NCI-H2171 (cell line): Measurements from ENCODE around the gene RBMS1.
"Not testable (repeated sequence)": the region's sequence is repeated elsewhere in the genome, so short reads cannot be mapped to it uniquely, and the experiment has no call there.

Source experiments
- DNase-seq: peaks from one replicate; lab custom pipeline; 2025; lab: John Stamatoyannopoulos, UW

The RBMS1 gene

DNA sequence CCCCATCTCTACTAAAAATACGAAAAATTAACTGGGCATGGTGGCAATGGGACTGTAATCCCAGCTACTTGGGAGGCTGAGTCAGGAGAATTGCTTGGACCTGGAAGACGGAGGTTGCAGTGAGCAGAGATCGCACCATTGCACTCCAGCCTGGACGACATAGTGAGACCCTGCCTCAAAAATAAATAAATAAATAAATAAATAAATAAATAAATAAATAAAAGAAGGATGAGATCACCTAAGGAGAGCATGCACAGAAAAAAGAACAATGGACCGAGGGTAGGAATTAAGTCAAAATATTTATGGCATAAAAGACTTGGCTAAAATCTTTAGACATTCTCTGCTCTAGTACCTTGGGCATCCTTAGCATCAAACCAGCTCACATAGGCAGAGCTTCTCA, 8.9 kb upstream of the RBMS1 start:
- no peak for DNase-seq

DNA sequence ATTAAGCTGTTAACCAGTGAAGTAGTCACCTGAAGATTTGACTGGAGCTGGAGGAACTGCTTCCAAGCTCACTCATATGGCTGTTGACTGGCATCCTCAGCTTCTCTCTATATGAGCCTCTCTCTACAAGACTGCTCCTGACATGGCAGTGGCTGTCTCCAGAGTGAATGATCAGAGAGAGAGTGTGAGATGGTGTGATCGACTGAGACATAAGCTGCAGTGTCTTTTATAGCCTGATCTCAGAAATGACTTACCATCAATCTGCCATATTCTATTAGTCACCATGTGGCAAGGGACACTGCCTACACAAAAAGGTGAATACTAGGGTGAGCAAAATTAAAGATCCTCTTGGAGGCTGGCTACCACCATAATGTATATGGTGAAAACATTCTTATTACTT, 7.8 kb upstream of the RBMS1 start:
- no peak for DNase-seq

DNA sequence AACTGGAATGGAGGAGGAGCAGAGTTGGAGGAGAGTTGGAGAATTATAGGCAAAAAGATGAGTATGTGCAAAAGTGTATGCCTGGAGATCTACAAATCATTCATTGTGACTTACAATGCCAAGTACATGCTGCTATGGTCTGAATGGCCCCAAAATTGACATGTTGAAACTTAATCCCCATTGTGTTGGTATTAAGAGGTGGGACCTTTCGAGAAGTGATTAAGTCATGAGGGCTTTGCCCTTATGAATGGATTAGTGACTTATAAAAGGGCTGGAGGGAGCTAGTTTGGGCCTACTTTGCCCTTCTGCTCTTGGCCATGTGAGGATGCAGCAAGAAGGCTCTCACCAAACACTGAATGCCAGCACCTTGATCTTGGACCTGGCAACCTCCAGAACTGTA, 6.3 kb upstream of the RBMS1 start:
- no peak for DNase-seq

DNA sequence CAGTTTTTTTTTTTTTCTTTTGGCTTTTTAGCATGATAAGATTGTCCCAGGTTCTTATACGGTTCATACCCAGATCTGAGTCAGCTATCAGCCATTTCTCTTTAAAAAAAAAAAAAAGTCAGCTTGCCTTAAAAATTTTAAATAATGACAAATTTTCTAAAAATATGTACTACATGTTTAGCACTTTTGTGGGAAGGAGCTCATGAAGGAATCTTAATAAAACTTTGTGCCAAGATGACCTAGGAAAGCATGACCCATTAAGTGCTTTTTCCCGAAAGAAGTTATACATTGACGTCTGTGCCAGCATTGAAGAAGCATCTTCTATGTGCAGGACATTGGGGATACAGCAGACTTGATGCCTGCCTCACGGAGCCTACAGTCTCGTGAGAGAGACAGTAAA, 4.5 kb upstream of the RBMS1 start:
- DNase-seq: no peak

DNA sequence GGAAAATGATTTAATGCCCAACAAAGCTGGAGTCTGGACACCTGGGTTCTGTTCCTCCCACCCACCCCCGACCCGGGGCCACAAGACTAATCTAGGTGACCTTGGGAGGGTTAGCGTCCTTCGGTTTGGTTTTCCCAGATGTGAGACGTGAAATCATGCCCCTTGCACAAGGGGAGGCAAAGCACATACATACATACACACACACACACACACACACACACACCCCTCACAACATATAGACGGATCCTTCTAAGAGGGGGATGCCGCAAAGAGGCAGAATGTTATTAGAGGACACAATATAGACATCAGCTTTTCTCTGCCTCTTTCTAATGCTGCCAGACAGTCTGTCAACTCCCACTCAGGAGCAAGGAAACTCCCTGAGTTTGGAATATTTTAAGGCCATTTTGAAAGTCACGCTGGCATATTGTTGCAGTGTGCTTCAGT, 616 bp upstream of the RBMS1 start:
- no peak for DNase-seq

DNA sequence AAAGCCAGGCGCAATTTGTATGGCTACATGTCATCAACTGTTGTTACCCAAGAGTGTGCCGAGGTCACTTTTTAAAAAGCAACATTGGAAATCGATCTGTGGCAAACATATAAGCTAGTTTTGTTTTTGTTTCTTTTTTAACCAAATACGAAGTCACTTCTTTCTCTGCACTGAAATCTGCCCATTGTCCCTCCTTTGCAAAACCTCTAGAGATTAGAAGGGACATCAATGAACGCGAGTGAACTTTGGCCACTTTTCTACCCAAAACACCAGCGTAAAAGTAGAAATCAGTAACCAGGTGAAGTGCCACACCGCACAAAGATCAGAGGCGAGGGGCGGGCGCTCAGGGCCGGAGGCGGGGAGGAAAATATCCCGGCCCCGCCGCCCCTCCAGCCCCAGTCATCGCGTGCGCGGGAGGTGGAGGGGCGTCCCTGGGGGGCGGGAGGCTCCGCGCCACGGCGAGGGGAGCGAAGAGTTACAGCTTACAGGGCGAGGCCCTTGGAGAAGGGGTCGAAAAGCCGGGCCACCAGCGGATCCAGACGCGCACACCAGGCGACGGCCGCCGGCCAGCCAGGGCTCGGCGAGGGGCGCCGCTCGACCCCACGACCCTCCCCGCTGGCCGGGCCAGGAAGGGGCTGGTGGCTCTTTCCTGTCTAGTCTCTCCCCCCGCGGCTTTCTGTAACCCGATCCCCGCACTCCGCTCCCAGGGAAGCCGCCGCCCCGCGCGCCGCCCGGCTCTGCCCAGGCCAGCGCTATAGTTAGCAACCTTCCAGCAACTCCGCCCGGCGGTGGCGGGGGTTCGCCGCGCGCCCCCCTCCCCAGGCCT, 993 bp downstream of the RBMS1 start:
- DNase-seq: peak; percentile 47

DNA sequence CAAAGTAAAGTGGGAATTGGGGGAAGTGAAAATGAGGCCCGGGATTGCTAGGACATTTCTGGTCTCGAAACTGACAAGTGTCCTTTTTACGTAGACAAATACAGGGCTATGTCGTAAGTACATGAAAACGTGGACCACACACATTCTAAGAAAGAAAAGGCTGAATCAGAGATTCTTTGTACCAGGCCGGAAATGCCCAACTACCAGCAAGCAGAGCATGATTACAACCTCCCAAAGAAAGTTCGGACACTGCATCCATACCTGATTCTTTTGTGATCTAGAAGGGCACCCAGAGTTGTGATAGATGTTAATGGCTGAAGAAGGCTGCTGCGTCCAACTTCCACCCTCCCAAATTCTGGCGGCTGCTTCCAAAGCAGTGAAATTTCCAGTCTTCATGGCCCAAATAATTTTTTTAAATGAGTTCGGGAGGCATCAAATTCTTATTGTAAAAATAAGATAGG, 1.7 kb downstream of the RBMS1 start:
- no peak for DNase-seq

DNA sequence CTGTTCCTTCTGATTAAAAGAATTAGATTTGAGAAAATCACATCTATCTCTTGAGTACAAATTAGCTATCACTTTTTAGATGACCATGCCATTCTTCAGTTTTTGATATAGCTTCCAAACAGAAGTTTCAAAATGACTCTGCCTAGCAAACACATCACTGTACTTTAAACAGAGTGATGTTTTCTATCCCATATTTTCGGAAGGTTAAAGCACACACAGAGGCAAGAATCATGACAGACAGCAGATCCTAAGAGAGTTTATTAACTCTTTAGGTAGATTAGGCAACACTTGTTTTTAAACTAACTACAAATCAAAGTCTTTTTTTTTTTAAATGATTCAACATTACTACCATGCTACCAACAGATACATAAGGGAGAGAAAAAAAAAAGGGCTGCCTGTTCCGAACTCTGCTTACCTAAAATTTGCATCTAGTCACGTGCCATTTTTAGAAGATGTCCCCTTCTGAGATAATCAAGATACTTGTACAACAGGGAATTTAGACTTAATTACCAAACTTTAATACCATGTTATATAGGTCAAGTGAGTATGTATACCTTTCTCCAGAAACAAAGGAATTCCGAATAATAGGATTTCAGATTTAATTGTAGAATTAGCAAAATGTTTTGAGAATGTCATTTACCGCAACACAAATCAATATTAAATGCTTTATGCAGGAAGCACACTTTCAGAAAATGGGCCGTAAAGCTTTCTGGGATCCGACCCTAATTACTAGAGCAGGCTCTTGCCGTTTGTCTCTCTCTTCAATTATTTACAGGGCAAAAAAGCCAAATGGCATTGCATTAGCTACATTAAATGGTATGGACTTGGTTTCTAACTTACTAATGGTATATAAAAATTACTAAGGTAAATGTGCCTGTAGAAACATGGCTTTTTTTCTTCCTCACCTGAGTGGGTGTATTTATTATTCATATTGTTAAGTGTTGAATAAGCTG, 2.6 kb downstream of the RBMS1 start:
- no peak for DNase-seq

DNA sequence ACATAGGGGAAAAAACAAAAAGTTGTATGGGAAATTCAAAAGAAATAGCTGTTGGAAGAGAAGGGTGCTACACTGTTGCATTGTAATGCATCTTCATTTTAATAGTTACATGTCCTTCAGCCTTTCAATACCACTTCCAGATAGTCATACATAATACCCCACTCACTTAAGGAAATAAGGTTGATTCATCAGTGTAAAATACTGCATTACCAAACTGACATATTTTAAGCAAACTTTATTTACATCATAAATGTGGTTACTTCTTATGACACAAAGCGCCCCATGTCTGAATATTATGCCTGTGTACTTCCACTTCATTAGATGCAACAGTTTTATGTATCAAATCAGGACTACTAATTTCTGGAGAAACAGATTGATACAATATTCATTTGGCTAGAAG, 4.5 kb downstream of the RBMS1 start:
- DNase-seq: no peak

DNA sequence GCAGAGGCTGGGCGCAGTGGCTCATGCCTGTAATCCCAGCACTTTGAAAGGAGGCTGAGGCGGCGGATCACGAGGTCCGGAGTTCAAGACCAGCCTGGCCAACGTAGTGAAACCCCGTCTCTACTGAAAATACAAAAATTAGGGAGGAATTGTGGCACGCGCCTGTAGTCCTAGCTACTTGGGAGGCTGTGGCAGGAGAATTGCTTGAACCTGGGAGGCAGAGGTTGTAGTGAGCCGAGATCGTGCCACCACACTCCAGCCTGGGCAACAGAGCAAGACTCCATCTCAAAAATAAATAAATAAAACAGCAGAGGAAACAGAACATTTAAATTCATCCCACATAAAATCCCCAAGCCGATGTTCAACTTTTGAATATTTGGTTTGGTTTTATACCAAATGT, 5.3 kb downstream of the RBMS1 start:
- not testable (repeated sequence) for DNase-seq

DNA sequence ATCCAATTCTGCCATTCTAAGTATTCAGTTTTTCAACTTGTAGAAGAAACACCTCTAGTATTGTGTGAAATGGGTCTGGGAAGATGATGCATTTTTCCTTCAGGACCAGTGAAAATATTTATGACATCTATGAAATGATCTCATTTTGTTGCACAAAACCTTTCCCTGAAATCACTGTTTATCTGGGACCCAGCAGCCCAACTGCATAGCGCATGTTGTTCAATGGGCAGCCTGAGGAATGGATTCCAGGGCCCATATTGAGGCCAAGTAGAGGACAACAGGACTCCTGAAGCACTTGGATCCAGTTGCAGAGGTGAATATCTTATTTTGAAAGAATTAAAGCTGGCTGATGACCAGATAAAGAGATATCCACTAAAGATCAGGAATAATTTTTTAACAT, 7.3 kb downstream of the RBMS1 start:
- no peak for DNase-seq

DNA sequence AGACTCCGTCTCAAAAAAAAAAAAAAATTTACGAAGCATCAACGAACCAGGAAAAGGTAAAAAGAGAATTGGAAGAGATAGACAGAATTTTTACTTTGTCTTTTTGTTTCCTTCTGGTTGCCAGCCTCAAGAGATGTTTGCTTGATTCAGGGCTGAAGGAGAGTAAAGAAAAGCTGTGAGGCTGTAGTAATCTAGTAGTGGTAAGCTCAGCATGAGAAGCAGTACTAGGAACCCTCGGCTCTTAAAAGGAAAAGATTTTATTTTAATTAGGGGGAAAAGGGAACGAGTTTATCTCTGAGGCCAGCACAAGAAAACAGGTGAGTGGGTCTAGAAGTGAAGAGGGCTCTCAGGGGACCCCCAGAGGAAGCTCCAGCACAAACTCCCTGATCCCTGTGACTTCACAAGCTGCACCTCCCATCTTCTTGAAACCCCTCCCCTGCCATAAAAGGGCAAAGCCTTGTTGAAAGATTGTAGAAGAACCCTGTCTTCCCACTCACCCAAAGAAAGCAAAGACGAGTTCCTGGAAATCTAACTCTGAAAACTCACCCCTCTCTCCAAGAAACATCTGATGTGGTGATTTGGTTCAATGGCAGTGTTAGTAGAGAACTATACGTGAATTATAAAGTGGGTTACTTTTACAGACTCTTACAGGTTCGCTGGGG, 8.6 kb downstream of the RBMS1 start:
- DNase-seq: no peak

DNA sequence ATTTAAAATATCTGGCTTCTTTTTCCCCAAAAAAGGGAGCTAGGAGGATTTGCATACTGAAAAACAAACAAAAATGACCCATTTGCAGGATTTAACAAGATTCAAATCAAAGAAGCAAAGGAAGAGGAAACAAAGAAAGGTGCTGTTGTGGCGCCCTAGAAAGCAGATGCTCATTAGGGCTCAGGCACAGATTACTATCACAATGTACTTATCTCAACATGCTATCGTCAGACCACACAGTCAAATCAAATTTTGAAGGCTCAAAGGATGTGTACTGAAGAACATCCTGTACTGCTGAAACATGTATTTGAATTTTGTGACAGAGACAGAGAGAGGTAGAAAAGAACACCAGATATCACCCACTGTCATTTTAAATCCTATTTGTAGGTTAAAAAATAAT, 10.9 kb downstream of the RBMS1 start:
- DNase-seq: peak; percentile 17

DNA sequence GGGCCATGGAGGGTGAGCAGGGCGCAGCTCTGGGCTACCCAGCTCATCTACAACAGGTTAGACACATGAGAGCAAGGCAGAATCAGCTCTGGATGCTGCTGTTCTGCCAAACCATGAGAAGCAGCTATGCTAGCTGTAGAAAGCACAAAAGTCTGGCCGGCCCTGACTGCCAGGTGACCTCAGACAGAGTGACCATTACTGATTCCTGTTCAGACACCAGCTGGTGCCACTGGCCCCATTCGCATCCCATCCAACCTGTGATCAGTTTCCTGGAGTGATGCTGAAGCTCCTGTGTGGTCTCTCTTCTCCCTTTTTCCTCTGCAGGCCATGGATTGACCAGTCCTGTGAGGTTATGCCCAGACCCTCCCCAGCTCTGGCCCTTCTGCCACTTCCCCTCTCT, 14.3 kb downstream of the RBMS1 start:
- DNase-seq: no peak

DNA sequence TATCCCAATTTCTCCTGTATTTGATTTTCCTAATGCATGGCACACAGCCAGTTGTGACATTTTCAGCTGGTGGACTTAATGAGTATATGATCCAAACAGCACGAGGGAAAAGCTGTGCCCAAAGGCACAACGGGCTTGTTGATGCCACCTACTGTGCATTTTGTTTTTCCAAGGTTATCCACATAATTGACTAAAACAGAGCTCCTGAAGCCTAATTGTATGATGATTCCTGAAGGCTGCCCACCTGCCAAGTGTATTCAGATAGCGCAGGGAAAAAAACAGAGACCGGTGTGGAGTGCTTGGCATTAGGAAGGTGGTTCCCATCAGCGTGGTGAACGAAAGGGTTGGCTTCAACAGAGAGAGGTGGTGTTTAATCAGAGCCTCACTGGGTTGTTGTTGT, 14.9 kb downstream of the RBMS1 start:
- no peak for DNase-seq

DNA sequence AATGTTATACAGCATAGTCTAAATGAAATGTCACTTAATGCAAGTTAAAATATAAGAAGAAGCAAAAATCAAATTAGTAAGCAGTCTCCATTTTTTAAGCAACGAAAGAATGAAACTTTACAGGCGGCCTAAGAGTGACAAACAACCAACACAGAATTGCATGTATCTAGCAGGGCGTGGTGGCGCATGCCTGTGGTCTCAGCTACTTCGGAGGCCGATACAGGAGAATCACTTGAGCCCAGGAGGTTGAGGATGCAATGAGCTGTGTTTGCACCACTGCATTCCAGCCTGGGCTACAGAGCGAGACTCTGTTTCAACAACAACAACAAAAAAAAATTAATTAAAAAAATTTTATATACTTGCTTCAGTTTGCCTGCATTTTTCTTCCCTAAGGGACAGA, 16.6 kb downstream of the RBMS1 start:
- DNase-seq: no peak

DNA sequence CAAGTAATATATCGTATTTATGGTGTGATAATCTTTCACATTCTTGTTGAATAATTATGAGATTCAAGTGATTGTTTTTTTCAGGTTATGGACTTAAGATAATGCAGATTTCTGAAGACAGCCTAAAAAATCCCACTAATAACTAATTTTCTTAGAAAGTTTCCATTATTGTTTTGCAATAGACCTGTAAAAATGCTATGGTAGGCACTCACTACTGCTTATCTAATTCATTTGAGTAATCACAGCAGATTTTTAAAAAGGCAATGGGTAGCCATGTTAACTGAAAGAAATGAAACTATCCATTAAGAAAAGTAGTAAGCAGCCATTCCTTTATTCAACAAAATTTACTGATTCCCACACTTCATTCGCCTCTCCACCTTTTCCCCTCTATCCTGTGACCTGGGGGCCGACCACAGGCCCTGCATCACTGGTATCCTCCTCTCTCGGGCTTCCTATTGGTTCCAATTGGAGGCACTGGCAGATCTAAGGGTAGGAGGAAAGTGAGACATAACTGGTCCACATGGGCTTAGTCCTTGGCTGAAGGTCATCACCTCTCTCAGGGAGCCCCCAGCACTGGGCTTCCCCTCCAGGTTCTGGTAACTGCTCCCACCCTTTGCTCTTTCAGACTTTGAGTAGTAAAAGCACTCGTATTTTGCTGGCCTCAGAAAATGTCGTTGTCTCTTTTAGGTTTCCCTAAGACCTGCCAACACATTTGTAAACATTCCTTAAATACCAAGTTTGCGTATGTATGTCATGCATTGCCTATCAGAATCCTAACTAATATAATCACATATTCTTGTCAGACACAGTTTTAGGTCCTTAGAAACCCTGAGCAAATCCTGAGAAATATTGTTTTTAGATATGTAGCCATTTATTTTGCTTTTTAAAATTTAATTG, 18.5 kb downstream of the RBMS1 start:
- DNase-seq: no peak

DNA sequence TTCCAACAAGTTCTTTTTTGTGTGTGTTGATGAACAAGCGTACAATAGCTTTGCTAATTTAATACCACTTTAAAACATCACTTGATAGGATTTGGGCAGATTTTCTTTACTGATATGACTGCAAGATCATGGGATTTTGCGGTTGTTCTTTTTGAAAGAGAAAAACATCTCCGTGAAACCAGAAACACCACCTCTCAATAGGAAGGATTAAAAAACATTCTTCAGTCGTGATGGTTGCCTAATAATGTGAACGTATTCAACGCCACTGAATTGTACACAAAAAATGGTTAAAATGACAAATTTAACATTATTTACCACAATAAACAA, 19.3 kb downstream of the RBMS1 start:
- DNase-seq: no peak

DNA sequence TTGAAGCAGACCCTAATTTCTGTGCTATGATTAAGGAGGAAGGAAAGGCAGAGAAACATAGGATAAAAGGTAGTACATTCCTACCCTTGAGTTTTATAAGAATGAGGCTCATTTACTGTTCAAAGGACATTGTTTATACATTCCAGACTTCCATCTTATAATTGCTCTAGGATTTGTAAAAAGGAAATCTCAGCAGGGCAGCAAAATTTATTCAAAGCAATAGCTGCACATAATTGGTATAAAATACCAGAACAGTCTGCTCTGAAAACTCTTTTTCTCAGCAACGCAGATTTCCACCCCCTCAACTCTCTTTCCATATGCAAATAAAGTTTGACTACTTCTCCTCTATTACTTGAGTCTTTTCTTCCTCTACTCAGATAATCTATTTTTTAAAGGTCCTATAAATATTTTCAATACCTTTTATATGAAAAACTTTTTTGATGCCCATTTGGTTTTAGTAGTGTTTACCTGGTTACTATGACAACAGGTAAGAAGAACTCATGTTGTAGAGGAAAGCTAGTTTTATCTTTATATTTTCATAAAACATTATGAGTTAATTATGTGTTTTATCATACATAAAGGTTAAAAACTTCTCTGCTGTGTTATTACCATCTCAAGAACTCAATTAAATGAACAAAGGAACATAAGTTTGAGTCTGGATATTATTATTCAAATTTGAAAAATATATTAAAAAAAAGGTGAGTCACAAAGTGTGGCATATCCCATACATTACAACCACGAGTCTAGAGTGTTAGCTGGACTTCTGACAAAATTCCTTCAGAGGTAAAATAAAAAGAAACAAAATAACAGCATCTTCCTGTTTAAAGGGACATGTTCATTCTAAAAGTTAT, 19.9 kb downstream of the RBMS1 start:
- no peak for DNase-seq

DNA sequence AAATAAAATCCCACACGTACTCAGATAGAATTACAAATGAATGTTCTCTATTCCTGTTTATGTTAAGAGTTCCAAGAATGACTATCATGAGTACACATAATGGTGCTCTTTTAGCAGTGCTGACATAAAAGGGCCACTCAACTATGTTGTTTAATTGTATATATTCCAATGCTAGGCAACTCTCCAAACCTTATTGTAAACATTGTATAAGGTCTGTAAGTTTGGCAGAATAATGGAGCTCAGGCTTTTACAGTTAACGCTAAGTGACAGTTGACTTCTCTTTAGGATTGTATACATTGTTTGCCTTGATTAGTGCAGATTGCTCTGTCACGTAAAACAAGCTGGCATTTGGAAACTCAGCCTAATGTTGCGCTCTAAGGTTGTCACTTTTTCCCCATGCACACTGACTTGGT, 20.8 kb downstream of the RBMS1 start:
- DNase-seq: no peak

DNA sequence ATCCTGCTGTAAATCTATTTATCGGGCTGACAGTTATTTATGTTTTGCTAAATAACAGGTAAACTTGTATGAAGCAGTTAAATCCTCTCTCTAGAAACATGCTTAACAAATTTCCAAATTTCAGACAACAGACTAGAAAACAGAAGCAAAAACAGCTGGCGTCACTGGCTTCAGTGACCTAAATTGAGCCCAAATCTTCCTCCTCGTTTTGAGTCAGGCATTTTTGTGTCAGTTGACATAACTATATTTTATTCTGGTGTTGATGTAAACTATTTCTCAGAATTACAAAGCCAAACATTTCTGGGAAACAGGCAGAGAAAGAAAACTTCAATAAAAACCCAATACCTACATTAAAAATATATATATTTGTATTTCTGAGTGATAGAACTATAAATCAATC, 21.7 kb downstream of the RBMS1 start:
- no peak for DNase-seq
